ENCODE results near the gene IL1RAPL1.

The IL1RAPL1 gene

GRCh38 chrX:29455702-29456101 is 868.5 kb downstream of the IL1RAPL1 start:
- FAIRE-seq: no peak

GRCh38 chrX:29461039-29461438 is 873.8 kb downstream of the IL1RAPL1 start:
- no peak for FAIRE-seq

GRCh38 chrX:29466456-29466855 is 879.2 kb downstream of the IL1RAPL1 start:
- FAIRE-seq: no peak

DNA sequence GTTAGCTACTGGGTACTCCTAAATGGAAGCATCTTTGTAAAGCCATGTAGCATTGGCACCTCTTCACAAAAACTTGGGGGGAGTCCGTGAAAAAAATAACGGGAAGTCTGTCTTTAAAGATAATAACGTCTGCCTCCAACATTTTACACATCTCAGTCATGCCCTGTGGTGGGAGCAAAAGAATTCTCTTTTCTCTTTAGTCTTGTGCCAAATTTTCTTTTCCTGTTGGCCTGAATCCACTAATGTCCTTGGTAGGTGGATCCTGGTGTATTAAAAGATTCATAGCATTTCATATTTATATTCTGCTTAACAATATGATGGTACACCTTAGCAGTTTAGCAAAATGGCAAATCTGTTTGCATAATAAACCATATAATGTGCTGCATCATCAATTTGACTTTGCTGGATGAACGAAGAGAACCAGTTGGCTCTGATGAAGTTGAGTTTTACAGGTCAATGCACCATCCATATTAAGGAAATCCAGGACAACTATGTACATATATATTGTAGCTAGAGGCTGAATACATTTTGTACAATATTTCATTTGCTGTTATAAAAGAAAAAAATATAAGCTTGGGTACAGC is 881.8 kb downstream of the IL1RAPL1 start:
- no peak for FAIRE-seq

DNA sequence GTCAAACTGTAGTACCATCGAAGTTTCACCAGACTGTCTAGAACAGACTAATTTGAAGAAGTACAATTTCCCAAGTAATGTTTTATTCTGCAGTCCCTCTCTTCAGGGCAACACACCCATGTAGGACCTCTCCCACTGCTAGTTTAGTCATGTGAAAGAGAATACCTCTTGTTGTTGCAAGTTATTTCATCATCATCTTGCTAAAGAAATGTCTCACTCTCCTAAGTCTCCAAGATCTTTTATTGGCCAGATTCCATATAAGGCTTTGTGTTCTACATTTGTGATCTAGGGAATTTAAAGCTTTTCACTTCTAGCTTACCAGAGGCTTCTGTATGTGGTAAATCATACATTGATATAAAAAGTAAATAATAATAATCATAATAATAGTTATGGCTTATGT is 882.8 kb downstream of the IL1RAPL1 start:
- no peak for FAIRE-seq

DNA sequence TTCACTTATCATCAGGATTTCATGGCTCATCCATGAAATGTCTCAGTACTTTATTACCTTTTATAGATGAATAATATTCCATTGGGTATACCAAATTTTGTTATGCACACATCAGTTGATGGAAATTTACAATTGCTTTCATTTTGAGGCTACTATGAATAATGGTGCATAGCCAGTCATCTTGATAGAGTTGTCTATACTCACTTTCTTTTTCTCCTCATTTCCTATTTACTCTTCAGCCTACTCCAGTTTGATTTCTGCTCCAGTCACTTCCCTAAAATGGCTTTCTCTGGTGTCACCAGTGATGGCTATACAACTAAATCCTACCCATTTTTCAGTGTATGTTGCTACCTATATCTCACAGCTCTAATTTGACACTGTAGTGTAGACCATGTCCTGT is 884.6 kb downstream of the IL1RAPL1 start:
- no peak for FAIRE-seq

DNA sequence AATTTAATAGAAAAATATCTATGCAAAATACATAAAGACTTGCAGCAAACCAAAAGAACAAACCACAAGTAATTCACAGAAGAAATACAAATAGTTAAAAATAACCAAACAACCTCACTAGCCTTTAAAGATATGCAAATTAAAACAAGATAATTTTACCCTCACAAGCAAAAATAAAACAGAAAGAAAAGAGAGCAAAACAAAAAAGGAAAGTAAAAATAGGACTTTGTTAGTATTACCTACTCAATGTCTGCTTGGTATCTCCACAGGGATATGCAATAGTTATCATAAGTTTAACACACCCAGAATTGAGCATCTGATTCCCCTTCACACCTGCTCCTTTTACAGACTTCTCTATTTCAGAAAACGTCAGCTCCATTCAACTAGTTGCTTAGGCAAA is 890.6 kb downstream of the IL1RAPL1 start:
- no peak for FAIRE-seq

DNA sequence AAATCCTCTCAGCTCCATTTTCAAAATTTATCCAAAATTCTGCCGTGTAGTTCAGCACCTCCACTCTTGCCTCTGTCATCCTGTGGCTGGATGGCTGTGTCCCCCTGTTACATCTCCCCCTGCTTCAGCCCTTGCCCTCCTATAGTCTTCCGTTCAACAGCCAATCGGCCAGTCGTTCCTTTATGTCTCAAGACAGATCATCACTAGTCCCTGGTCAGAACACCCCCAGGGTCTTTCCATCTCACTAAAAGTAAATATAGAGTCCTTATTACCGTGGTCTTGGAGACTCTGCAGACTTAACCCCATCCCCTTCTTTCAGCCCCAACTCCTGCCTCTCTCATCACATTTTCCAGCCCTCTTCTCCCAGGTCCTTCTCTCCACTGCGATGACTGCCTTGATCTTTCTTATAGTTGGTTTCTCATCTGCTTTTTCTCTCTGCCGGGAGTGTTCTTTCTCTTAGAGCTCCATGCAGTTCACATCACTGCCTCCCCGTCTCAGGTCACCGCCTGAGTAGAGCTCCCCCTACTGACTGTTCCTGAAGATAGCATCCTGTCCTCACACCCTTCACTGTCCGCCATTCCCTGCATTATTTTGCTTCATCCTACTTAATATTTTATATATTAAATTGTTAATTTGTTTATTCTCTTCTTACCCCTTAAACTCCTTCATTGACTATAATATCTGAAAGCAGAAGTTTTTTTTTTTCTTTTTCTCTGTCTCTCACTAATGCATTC is 891.3 kb downstream of the IL1RAPL1 start:
- no peak for FAIRE-seq

- no peak for FAIRE-seq
Observed at GRCh38 chrX:29487214-29487613, 900.0 kb downstream of the IL1RAPL1 start.

DNA sequence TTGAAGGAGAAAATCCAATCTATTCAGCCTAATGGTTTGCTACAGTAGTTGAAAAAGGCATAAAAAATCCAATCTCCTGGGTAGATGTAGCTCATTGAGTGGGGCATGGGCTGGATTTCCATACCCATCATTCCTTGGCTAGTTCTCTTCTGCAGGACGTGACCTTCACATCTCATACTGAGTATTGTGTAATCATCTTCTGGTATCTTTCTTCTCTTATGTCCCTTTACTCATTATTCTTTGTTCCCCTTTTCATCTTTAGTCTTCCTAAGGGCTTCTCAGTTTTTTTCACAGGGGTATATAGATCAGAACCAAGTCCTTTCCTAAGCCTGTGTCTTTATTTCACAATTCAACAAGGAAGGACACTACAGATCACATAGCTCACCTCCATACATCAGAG is 900.5 kb downstream of the IL1RAPL1 start:
- FAIRE-seq: no peak

DNA sequence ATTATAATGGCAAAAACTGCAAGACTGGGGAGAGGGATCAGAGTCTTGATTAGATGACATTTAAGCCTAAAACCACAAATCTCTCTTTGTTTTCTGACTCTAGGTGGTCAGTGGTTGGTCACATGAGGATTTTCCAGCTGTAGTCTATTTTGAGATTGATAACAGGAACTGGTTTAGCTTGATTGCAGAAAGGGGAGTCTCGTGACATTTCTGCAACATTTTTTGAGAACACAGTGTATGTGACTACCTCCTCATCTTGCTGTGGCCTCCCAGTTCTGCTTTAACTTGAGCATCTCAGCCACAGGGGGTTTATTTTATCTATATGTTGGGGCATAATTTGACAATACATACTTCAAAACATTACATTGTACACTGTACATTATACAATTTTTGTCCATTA is 901.7 kb downstream of the IL1RAPL1 start:
- FAIRE-seq: no peak

- FAIRE-seq: no peak
Observed at GRCh38 chrX:29490606-29491005, 903.4 kb downstream of the IL1RAPL1 start.

DNA sequence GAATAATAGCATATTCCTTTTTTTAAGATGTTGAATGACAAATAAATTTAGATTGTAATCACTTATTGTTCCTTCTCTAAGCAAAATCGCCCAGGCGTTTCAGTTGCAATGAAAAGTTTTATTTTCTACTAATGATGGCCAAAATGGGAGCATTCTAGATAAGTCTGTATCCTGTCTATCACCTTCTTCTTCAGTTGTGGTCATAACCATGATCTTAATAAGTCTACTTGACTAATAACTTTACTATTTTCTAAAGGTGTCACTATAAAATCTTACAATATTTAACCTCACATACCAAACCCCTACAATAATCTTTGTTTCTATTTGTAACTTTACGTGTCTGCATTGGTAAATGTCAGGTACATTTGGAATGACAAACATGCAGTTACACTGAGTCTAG is 904.4 kb downstream of the IL1RAPL1 start:
- FAIRE-seq: no peak

DNA sequence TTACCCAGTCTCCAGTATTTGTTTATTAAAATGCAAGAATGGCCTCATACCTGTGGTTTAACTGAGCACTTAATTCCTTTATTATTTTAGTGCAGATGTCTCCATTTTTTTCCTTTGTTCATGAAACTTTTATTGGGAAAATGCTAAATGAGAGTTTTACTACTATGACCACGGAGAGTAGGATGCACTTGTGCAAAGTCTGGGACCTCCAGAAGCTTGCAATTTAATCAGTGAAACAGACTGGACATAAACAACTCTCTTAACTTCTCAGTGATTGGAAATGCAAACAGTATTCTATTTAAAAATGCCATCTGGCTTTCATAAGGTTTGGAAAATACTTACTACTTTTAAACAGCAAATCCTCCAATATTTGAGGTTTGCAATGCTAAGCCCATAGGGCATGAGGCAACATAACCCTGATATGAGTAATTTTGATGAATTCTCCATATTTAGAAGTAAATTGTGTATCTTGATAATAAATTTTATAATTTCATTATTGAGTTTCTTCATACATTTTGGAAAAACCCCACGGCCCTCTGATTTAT is 909.5 kb downstream of the IL1RAPL1 start:
- no peak for FAIRE-seq

DNA sequence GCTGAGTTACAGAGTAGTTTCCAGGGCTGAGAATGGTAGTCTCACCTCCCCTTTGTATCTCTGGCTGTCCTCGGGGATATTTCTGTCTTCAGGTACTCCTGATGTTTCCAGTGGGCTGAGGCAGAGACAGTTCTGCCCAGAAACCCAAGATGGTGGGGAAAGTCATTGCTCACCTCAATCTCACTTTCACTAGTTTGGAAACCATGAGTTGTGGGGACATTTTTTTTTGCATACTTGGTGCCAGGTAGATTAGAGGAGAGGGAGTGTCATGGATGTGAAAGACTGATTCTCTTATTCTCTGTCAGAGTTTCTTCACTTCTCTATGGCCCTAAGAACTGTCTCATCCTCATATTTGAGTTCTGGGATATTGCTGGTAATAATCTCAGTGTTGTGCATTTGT is 919.5 kb downstream of the IL1RAPL1 start:
- FAIRE-seq: no peak

DNA sequence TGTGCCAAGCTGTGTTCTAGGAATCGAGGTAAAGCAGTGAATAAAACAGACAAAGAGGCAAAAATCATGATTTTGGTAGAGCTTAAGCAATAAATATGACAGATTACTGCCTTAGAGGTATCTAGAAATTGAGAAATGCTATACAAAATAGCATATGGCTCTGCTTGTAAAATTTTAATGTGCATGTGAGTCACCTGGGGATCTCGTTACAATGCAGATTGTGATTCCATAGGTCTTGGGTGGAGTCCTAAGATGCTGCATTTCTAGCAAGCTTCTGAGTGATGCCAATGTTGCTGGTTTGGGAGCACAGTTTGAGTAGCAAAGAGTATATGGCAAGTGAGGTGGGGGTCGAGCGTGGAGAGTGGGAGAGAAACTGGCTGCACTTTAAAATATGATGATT is 930.9 kb downstream of the IL1RAPL1 start:
- FAIRE-seq: no peak

DNA sequence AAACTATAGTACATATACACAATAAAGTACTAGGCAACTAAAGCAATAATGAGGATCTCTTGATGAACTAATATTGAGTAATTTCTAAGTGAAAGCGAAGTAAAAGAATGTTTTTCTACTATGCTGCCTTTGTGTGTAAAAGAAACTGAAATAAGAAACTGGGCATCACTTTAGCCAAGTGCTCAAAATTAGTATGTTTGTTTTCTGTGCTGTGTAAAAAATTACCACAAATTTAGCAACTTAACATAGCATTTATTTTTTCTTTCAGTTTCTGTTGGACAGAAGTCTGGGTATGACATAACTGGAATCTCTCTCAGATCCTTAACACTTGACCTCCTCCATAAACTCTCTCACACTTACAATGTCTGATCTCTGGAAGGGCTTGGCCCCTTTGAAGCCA is 941.0 kb downstream of the IL1RAPL1 start:
- FAIRE-seq: no peak

GRCh38 chrX:29530501-29530900 is 943.3 kb downstream of the IL1RAPL1 start:
- FAIRE-seq: no peak

DNA sequence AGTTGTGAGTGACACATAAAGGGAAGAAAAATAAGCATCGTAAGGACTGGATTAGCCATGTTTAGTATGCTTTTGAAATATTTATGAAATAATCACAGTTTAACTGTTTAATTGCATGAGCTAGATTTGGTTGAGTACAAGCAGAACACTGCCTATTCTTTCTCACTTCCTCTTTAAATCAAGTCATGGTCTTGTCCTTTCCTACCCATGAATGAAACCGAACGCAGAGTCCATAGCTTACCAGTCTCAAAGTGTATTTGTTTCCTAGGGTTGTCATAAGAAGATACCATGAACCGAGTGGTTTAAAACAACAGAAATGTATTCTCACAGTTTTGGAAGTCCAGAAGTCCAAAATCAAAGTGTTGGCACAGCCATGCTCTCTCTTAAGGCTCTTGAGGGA is 944.1 kb downstream of the IL1RAPL1 start:
- no peak for FAIRE-seq

DNA sequence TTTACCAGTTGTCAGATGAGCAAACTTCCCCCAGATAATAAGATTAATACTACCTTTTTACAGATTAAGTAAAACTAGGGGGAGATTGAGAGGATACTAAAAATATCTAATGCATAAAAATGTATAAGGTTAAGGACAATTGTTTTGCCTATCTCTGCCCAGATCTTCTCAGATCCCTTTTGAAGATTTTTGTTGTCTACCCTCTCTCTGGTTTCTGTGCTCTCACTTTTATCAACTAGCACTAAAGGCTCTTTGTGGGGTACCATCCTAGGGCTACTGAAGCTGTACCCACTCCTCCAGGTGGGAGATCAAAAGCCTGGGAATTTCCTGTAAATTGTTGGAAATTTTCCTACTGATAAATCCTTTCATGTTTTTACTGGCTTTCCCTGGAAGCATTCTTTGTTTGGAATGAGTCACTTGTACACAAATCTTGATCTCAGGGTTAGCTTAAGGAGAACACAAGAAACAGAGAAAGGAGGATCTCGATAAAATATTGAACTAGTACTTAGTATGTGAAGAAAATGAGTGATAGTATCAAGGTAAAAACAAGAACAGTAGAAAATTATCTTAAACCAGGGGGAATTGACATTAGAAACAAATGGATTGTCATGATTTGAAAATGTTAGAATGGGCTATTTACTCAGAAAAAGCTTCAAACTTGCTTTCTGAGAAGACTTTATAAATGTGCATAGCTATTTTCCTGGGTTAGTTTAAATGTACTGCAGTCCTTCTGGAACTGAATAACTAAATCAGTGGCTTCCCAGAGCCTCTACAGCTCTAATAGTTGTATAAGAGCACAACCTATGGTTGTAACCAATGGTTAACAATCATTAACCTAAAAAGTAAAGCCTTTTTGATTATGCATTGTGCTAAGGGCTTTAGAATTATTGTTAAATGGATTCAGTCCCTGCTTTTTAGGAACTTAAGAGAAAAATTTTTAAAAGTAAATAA is 948.2 kb downstream of the IL1RAPL1 start:
- no peak for FAIRE-seq

DNA sequence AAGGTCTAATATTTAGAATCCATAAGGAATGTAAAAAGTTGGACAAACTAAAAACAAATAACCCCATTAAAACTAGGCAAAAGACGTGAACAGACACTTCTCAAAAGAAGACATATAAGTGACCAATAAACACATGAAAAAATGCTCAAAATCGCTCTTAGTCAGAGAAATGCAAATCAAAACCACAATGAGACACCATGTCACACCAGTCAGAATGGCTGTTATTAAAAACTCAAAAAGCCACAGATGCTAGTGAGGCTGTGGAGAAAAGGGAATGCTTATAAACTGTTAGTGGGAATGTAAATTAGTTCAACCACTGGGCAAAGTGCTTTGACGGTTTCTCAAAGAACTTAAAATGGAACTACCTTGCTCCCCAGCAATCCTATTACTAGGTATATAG is 953.8 kb downstream of the IL1RAPL1 start:
- no peak for FAIRE-seq

- no peak for FAIRE-seq
Observed at GRCh38 chrX:29542152-29542551, 954.9 kb downstream of the IL1RAPL1 start.

DNA sequence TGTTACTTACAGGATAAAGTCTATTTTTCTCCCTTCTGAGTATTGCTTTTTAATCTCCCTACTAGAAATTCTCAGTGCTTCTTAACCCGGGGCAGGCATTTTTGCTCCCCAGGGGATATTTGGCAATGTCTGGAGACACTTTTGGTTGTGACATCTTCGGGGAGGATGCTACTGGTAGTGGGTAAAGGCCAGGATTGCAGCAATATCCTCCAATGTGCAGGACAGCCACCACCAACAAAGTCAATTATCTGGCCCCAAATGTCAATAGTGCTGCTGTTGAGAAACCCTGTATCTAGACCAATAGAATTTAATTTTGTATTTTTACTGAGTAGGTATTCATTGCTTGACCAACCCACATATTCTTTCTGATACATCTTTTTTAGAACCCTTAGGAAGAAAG is 958.6 kb downstream of the IL1RAPL1 start:
- no peak for FAIRE-seq

GRCh38 chrX:29547877-29548276 is 960.6 kb downstream of the IL1RAPL1 start:
- FAIRE-seq: no peak

All from TTC549 (cell line).